ELF-1 (cell line): Measurements from ENCODE around the gene BCAS4.

Experiments
- DNase-seq: peaks from one replicate; pipeline ENCODE4 v3.0.0-alpha.2; 2016; ENCODE audit warnings: low read depth, low spot score

Gene BCAS4

GRCh38 chr20:50854506-50855249, 59.8 kb downstream of the BCAS4 start:
- DNase-seq, result no peak

- peak; percentile 77 for DNase-seq
Observed at GRCh38 chr20:50855498-50856474, 60.9 kb downstream of the BCAS4 start.

GRCh38 chr20:50856475-50857041, 61.7 kb downstream of the BCAS4 start:
- no peak for DNase-seq

GRCh38 chr20:50857348-50857747, 62.5 kb downstream of the BCAS4 start:
- DNase-seq, result no peak

GRCh38 chr20:50858525-50858924, 63.7 kb downstream of the BCAS4 start:
- no peak for DNase-seq

GRCh38 chr20:50859161-50859560, 64.3 kb downstream of the BCAS4 start:
- DNase-seq, result no peak

GRCh38 chr20:50861012-50861411, 66.2 kb downstream of the BCAS4 start:
- DNase-seq, result no peak

- DNase-seq, result peak; percentile 62
Observed at GRCh38 chr20:50862546-50862945, 67.7 kb downstream of the BCAS4 start.

GRCh38 chr20:50865114-50865513, 70.3 kb downstream of the BCAS4 start:
- DNase-seq, result no peak

- no peak for DNase-seq
Observed at GRCh38 chr20:50865591-50865990, 70.7 kb downstream of the BCAS4 start.

- DNase-seq, result no peak
Observed at GRCh38 chr20:50866036-50866685, 71.3 kb downstream of the BCAS4 start.

- DNase-seq, result no peak
Observed at GRCh38 chr20:50866831-50867230, 72.0 kb downstream of the BCAS4 start.

GRCh38 chr20:50867805-50868204, 72.9 kb downstream of the BCAS4 start:
- DNase-seq, result no peak

GRCh38 chr20:50868509-50869495, 73.9 kb downstream of the BCAS4 start:
- DNase-seq, result no peak

- DNase-seq, result peak; percentile 98
Observed at GRCh38 chr20:50870561-50871161, 75.8 kb downstream of the BCAS4 start.

- no peak for DNase-seq
Observed at GRCh38 chr20:50872560-50873425, 77.9 kb downstream of the BCAS4 start.

GRCh38 chr20:50873585-50873984, 78.7 kb downstream of the BCAS4 start:
- DNase-seq, result no peak

- no peak for DNase-seq
Observed at GRCh38 chr20:50874111-50874757, 79.4 kb downstream of the BCAS4 start.
